HG02981 (cell line): ENCODE measurements around the gene TOP1.

ENCODE experiments used
- ATAC-seq: cut with Tn5 transposase; IDR thresholded peaks from one replicate; pipeline ENCODE4 v1.9.1; 2021; ENCODE audit warnings: mild to moderate bottlenecking, moderate library complexity; ENCODE audit not compliant: unreplicated experiment

Gene TOP1

GRCh38 chr20:41140226-41141133 is 111.9 kb downstream of the TOP1 start:
- ATAC-seq = no peak

GRCh38 chr20:41141153-41141815 is 112.7 kb downstream of the TOP1 start:
- no peak for ATAC-seq

GRCh38 chr20:41142245-41142644 is 113.6 kb downstream of the TOP1 start:
- no peak for ATAC-seq

GRCh38 chr20:41142919-41143318 is 114.3 kb downstream of the TOP1 start:
- no peak for ATAC-seq

GRCh38 chr20:41143354-41143753 is 114.7 kb downstream of the TOP1 start:
- no peak for ATAC-seq

- ATAC-seq = no peak
Measured at GRCh38 chr20:41145317-41145716, 116.7 kb downstream of the TOP1 start.

GRCh38 chr20:41145821-41146620 is 117.4 kb downstream of the TOP1 start:
- no peak for ATAC-seq

GRCh38 chr20:41147767-41148191 is 119.2 kb downstream of the TOP1 start:
- ATAC-seq = no peak

GRCh38 chr20:41148942-41149341 is 120.3 kb downstream of the TOP1 start:
- no peak for ATAC-seq

GRCh38 chr20:41150664-41151063 is 122.0 kb downstream of the TOP1 start:
- ATAC-seq = no peak

GRCh38 chr20:41151134-41151869 is 122.7 kb downstream of the TOP1 start:
- no peak for ATAC-seq

GRCh38 chr20:41152108-41152757 is 123.6 kb downstream of the TOP1 start:
- no peak for ATAC-seq

- ATAC-seq = no peak
Measured at GRCh38 chr20:41154436-41155176, 126.0 kb downstream of the TOP1 start.

- ATAC-seq = no peak
Measured at GRCh38 chr20:41155261-41155660, 126.6 kb downstream of the TOP1 start.

- ATAC-seq = no peak
Measured at GRCh38 chr20:41158082-41158625, 129.5 kb downstream of the TOP1 start.

GRCh38 chr20:41159547-41159946 is 130.9 kb downstream of the TOP1 start:
- no peak for ATAC-seq

- ATAC-seq = no peak
Measured at GRCh38 chr20:41160686-41161085, 132.1 kb downstream of the TOP1 start.

- no peak for ATAC-seq
Measured at GRCh38 chr20:41161886-41162285, 133.3 kb downstream of the TOP1 start.

- no peak for ATAC-seq
Measured at GRCh38 chr20:41162396-41162795, 133.8 kb downstream of the TOP1 start.
